ENCODE measurements around the gene CDC14A.
"Not testable (repeated sequence)": the region's sequence is repeated elsewhere in the genome, so short reads cannot be mapped to it uniquely, and the experiment has no call there.

CDC14A gene

GRCh38 chr1:100361511-100362089 is 9.3 kb downstream of the CDC14A start:
- no peak for DNase-seq (ENCODE audit: insufficient read length, low spot score)
- TF ChIP-seq POLR2A (IDR thresholded peaks at IDR 0.05; ENCODE audit: low read depth, low read length) (no peak), TAF1 (IDR thresholded peaks at IDR 0.05; ENCODE audit: low read depth, low read length) (no peak), POU2F2 (IDR thresholded peaks at IDR 0.05; ENCODE audit: low read depth, low read length) (no peak), POLR2AphosphoS5 (IDR thresholded peaks at IDR 0.05; ENCODE audit: low read depth, low read length) (no peak), PAX5 (IDR thresholded peaks at IDR 0.05; ENCODE audit: insufficient read depth, low read length, severe bottlenecking) (no peak), SPI1 (IDR thresholded peaks at IDR 0.05; ENCODE audit: low read depth, low read length) (no peak)
- FAIRE-seq: peak; percentile 13

- no peak for TF ChIP-seq PAX5 (IDR thresholded peaks at IDR 0.05; ENCODE audit: insufficient read depth, low read length, severe bottlenecking)
- no peak for TF ChIP-seq TAF1 (IDR thresholded peaks at IDR 0.05; ENCODE audit: low read depth, low read length)
- TF ChIP-seq POLR2AphosphoS5 (IDR thresholded peaks at IDR 0.05; ENCODE audit: low read depth, low read length): no peak
- no peak for TF ChIP-seq SPI1 (IDR thresholded peaks at IDR 0.05; ENCODE audit: low read depth, low read length)
- no peak for TF ChIP-seq POLR2A (IDR thresholded peaks at IDR 0.05; ENCODE audit: low read depth, low read length)
- TF ChIP-seq POU2F2 (IDR thresholded peaks at IDR 0.05; ENCODE audit: low read depth, low read length): no peak
- DNase-seq (ENCODE audit: insufficient read length, low spot score) (no peak), FAIRE-seq (no peak)
Observed at GRCh38 chr1:100362821-100363466, 10.6 kb downstream of the CDC14A start.

- DNase-seq (ENCODE audit: insufficient read length, low spot score) (no peak), FAIRE-seq (no peak)
- TF ChIP-seq POLR2A (IDR thresholded peaks at IDR 0.05; ENCODE audit: low read depth, low read length) (no peak), TAF1 (IDR thresholded peaks at IDR 0.05; ENCODE audit: low read depth, low read length) (no peak), SPI1 (IDR thresholded peaks at IDR 0.05; ENCODE audit: low read depth, low read length) (no peak), POLR2AphosphoS5 (IDR thresholded peaks at IDR 0.05; ENCODE audit: low read depth, low read length) (no peak), POU2F2 (IDR thresholded peaks at IDR 0.05; ENCODE audit: low read depth, low read length) (no peak), PAX5 (IDR thresholded peaks at IDR 0.05; ENCODE audit: insufficient read depth, low read length, severe bottlenecking) (no peak)
Observed at GRCh38 chr1:100363831-100364230, 11.5 kb downstream of the CDC14A start.

GRCh38 chr1:100364697-100365096 is 12.4 kb downstream of the CDC14A start:
- no peak for TF ChIP-seq POU2F2 (IDR thresholded peaks at IDR 0.05; ENCODE audit: low read depth, low read length)
- no peak for TF ChIP-seq POLR2A (IDR thresholded peaks at IDR 0.05; ENCODE audit: low read depth, low read length)
- TF ChIP-seq PAX5 (IDR thresholded peaks at IDR 0.05; ENCODE audit: insufficient read depth, low read length, severe bottlenecking): no peak
- TF ChIP-seq SPI1 (IDR thresholded peaks at IDR 0.05; ENCODE audit: low read depth, low read length): no peak
- no peak for TF ChIP-seq TAF1 (IDR thresholded peaks at IDR 0.05; ENCODE audit: low read depth, low read length)
- TF ChIP-seq POLR2AphosphoS5 (IDR thresholded peaks at IDR 0.05; ENCODE audit: low read depth, low read length): no peak
- FAIRE-seq: peak; percentile 5
- DNase-seq (ENCODE audit: insufficient read length, low spot score): no peak

- FAIRE-seq (no peak), DNase-seq (ENCODE audit: insufficient read length, low spot score) (no peak)
- TF ChIP-seq POU2F2 (IDR thresholded peaks at IDR 0.05; ENCODE audit: low read depth, low read length) (no peak), SPI1 (IDR thresholded peaks at IDR 0.05; ENCODE audit: low read depth, low read length) (no peak), TAF1 (IDR thresholded peaks at IDR 0.05; ENCODE audit: low read depth, low read length) (no peak), POLR2AphosphoS5 (IDR thresholded peaks at IDR 0.05; ENCODE audit: low read depth, low read length) (no peak), POLR2A (IDR thresholded peaks at IDR 0.05; ENCODE audit: low read depth, low read length) (no peak), PAX5 (IDR thresholded peaks at IDR 0.05; ENCODE audit: insufficient read depth, low read length, severe bottlenecking) (no peak)
Observed at GRCh38 chr1:100366209-100366525, 13.9 kb downstream of the CDC14A start.

- not testable (repeated sequence) for DNase-seq (ENCODE audit: insufficient read length, low spot score); FAIRE-seq
Observed at GRCh38 chr1:100369339-100369738, 17.0 kb downstream of the CDC14A start.

GRCh38 chr1:100373953-100374352 is 21.6 kb downstream of the CDC14A start:
- FAIRE-seq; DNase-seq (ENCODE audit: insufficient read length, low spot score): not testable (repeated sequence)

GRCh38 chr1:100376890-100377289 is 24.6 kb downstream of the CDC14A start:
- FAIRE-seq; DNase-seq (ENCODE audit: insufficient read length, low spot score): not testable (repeated sequence)

GRCh38 chr1:100377590-100378361 is 25.5 kb downstream of the CDC14A start:
- FAIRE-seq (peak; percentile 84), DNase-seq (ENCODE audit: insufficient read length, low spot score) (no peak)
- TF ChIP-seq POU2F2 (IDR thresholded peaks at IDR 0.05; ENCODE audit: low read depth, low read length): no peak

GRCh38 chr1:100378956-100379355 is 26.6 kb downstream of the CDC14A start:
- DNase-seq (ENCODE audit: insufficient read length, low spot score) (no peak), FAIRE-seq (no peak)

More at GRCh38 chr1:100378956-100379355, 26.6 kb downstream of the CDC14A start:
- TF ChIP-seq POU2F2 (IDR thresholded peaks at IDR 0.05; ENCODE audit: low read depth, low read length): no peak
- TF ChIP-seq POLR2AphosphoS5 (IDR thresholded peaks at IDR 0.05; ENCODE audit: low read depth, low read length): no peak
- TF ChIP-seq SPI1 (IDR thresholded peaks at IDR 0.05; ENCODE audit: low read depth, low read length): no peak
- no peak for TF ChIP-seq POLR2A (IDR thresholded peaks at IDR 0.05; ENCODE audit: low read depth, low read length)
- no peak for TF ChIP-seq PAX5 (IDR thresholded peaks at IDR 0.05; ENCODE audit: insufficient read depth, low read length, severe bottlenecking)

All from GM12891 (cell line).